Ishikawa (cell line): Measurements from ENCODE around the gene CEP68.

Experiments used
- EP300 ChIP-seq: IDR thresholded peaks from 2 replicates; pipeline ENCODE4 v1.6.1; 2012; ENCODE audit warnings: borderline replicate concordance
- FOXM1 ChIP-seq: IDR thresholded peaks from 2 replicates; pipeline ENCODE4 v1.6.1; 2012; ENCODE audit warnings: low read depth, borderline replicate concordance
- RAD21 ChIP-seq: IDR thresholded peaks from 2 replicates; pipeline ENCODE4 v1.6.1; 2012; ENCODE audit warnings: low read depth
- TAF1 ChIP-seq: IDR thresholded peaks from 2 replicates; pipeline ENCODE4 v1.6.1; 2012; ENCODE audit warnings: low read depth, mild to moderate bottlenecking
- TCF12 ChIP-seq: IDR thresholded peaks from 2 replicates; pipeline ENCODE4 v1.6.1; 2012; ENCODE audit warnings: low read depth
- YY1 ChIP-seq: IDR thresholded peaks from 2 replicates; pipeline ENCODE4 v1.6.1; 2012; ENCODE audit warnings: low read depth
- TF ChIP-seq, protein P1 (sequence below): IDR thresholded peaks from 2 replicates; pipeline ENCODE4 v1.6.1; 2012
- TF ChIP-seq, protein P2 (sequence below): IDR thresholded peaks from 2 replicates; pipeline ENCODE4 v1.6.1; 2012; ENCODE audit warnings: low read depth, mild to moderate bottlenecking

GRCh38 chr2:65081232-65081685, 25.0 kb downstream of the CEP68 start:
- TF ChIP-seq YY1: no peak
- no peak for TF ChIP-seq TCF12
- TF ChIP-seq TAF1: no peak
- TF ChIP-seq RAD21: no peak
- TF ChIP-seq, protein P1, sequence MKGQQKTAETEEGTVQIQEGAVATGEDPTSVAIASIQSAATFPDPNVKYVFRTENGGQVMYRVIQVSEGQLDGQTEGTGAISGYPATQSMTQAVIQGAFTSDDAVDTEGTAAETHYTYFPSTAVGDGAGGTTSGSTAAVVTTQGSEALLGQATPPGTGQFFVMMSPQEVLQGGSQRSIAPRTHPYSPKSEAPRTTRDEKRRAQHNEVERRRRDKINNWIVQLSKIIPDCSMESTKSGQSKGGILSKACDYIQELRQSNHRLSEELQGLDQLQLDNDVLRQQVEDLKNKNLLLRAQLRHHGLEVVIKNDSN: no peak
- TF ChIP-seq EP300: no peak
- TF ChIP-seq FOXM1: no peak
- TF ChIP-seq, protein P2, sequence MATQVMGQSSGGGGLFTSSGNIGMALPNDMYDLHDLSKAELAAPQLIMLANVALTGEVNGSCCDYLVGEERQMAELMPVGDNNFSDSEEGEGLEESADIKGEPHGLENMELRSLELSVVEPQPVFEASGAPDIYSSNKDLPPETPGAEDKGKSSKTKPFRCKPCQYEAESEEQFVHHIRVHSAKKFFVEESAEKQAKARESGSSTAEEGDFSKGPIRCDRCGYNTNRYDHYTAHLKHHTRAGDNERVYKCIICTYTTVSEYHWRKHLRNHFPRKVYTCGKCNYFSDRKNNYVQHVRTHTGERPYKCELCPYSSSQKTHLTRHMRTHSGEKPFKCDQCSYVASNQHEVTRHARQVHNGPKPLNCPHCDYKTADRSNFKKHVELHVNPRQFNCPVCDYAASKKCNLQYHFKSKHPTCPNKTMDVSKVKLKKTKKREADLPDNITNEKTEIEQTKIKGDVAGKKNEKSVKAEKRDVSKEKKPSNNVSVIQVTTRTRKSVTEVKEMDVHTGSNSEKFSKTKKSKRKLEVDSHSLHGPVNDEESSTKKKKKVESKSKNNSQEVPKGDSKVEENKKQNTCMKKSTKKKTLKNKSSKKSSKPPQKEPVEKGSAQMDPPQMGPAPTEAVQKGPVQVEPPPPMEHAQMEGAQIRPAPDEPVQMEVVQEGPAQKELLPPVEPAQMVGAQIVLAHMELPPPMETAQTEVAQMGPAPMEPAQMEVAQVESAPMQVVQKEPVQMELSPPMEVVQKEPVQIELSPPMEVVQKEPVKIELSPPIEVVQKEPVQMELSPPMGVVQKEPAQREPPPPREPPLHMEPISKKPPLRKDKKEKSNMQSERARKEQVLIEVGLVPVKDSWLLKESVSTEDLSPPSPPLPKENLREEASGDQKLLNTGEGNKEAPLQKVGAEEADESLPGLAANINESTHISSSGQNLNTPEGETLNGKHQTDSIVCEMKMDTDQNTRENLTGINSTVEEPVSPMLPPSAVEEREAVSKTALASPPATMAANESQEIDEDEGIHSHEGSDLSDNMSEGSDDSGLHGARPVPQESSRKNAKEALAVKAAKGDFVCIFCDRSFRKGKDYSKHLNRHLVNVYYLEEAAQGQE: no peak
